HUES6 (cell line): ENCODE results near the gene RAB27A.
"Not testable (repeated sequence)": the region's sequence is repeated elsewhere in the genome, so short reads cannot be mapped to it uniquely, and the experiment has no call there.

Experiments used
- H3K27ac ChIP-seq: 2 replicates; pipeline ENCODE4 v1.7.0; 2013; ENCODE audit warnings: low read depth, mild to moderate bottlenecking, low read length, inconsistent platforms
- H3K27me3 ChIP-seq: 2 replicates; pipeline ENCODE4 v1.6.1; 2013; ENCODE audit warnings: low read length; ENCODE audit not compliant: control insufficient read depth, insufficient read depth
- H3K36me3 ChIP-seq: 2 replicates; pipeline ENCODE4 v1.6.1; 2013; ENCODE audit warnings: low read length; ENCODE audit not compliant: control insufficient read depth, insufficient read depth
- H3K4me1 ChIP-seq: 2 replicates; pipeline ENCODE4 v1.6.1; 2013; ENCODE audit warnings: low read length; ENCODE audit not compliant: control insufficient read depth, insufficient read depth
- H3K4me3 ChIP-seq: 2 replicates; pipeline ENCODE4 v1.5.1; 2013; ENCODE audit warnings: low read depth, low read length
- H3K9ac ChIP-seq: one replicate; pipeline ENCODE4 v1.6.1; 2013; ENCODE audit warnings: mild to moderate bottlenecking, low read length
- H3K9me3 ChIP-seq: 2 replicates; pipeline ENCODE4 v1.6.1; 2013; ENCODE audit warnings: low read depth, low read length; ENCODE audit not compliant: control insufficient read depth, insufficient read depth

RAB27A gene

DNA sequence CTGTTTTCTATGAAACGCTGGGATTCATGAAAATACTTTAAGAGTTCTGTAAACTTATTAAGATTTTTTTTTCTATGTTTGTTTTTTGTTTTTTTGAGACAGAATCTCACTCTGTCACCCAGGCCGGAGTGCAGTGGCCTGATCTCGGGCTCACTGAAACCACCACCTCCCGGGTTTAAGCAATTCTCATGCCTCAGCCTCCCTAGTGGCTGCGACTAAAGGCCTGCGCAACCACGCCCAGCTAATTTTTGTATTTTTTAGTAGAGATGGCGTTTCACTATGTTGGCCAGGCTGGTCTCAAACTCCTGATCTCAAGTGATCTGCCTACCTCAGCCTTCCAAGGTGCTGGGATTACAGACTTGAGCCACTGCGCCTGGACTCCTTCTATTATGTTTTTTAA is 39.7 kb downstream of the RAB27A start:
- not testable (repeated sequence) for H3K9me3 ChIP-seq, H3K36me3 ChIP-seq, H3K9ac ChIP-seq, H3K4me1 ChIP-seq, H3K27ac ChIP-seq, H3K27me3 ChIP-seq, H3K4me3 ChIP-seq

GRCh38 chr15:55248895-55249294 is 40.7 kb downstream of the RAB27A start:
- H3K9ac ChIP-seq, result no peak overlapping the region
- no peaks in the 10 kb centered on the region for H3K9me3 ChIP-seq
- no peaks in the 10 kb centered on the region for H3K27me3 ChIP-seq
- no peak overlapping the region for H3K4me3 ChIP-seq
- H3K36me3 ChIP-seq, result no peaks in the 10 kb centered on the region
- no peak overlapping the region for H3K27ac ChIP-seq
- 0 out of 2 replicates have a peak, but pooled peaks cover 4% of the 10 kb centered on the region for H3K4me1 ChIP-seq

DNA sequence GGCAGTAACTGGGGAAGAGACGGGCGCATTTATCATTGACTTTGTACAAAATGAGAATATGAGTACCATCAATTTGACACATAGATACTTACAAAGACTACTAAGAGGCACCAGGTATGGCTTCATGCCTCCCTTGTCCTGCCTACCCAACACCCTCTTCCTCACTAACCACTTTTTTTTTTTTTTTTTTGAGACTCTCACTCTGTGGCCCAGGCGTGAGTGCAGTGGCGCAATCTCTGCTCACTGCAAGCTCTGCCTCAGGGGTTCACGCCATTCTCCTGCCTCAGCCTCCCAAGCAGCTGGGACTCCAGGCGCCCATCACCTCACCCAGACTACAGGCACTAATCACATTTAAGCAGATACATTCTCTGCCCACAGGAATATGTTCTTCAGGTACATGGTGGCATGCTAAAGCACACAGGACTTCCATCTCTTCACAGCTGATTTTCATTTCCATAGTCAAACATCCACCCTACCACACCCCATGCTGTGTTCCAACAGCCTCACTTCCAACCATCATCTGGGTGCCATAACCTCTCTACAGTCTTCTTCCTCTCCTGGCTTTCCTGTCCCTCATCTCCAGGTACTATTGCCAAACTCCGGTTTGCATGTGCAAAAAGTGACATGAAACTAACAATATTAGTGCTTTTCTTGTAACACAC is 41.7 kb downstream of the RAB27A start:
- H3K27me3 ChIP-seq, result no peaks in the 10 kb centered on the region
- no peak overlapping the region for H3K4me3 ChIP-seq
- no peaks in the 10 kb centered on the region for H3K9me3 ChIP-seq
- 0 out of 2 replicates have a peak, but pooled peaks cover 4% of the 10 kb centered on the region for H3K4me1 ChIP-seq
- no peak overlapping the region for H3K27ac ChIP-seq
- no peaks in the 10 kb centered on the region for H3K36me3 ChIP-seq
- H3K9ac ChIP-seq, result no peak overlapping the region

- Histone ChIP-seq H3K4me1 (0 out of 2 replicates have a peak, but pooled peaks cover 4% of the 10 kb centered on the region), H3K9ac (no peak overlapping the region), H3K27me3 (no peaks in the 10 kb centered on the region), H3K4me3 (no peak overlapping the region), H3K27ac (no peak overlapping the region), H3K9me3 (no peaks in the 10 kb centered on the region), H3K36me3 (no peaks in the 10 kb centered on the region)
Observed at GRCh38 chr15:55247311-55247710, 42.3 kb downstream of the RAB27A start.

GRCh38 chr15:55246567-55246966 is 43.0 kb downstream of the RAB27A start:
- Histone ChIP-seq H3K36me3 (no peaks in the 10 kb centered on the region), H3K27me3 (no peaks in the 10 kb centered on the region), H3K4me1 (0 out of 2 replicates have a peak, but pooled peaks cover 4% of the 10 kb centered on the region), H3K27ac (no peak overlapping the region), H3K4me3 (no peak overlapping the region), H3K9me3 (no peaks in the 10 kb centered on the region), H3K9ac (no peak overlapping the region)

DNA sequence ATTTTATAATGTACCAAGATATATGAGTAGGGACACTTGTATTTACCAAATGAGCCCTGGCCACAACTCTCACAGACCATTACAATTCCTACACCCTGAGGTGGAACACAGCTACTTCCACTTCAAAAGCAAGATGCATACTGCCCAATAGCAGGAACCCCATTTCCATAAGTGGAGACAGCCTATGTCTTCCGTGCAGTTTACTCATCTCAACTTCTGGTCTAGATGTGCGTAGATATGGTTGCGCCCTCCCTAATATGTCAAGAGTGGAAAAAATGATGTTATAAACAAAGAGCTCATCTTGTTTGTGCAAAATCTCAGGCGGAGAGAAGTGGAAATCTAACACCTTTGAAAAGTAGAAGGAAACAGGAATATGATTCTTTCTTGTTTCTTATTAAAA is 44.6 kb downstream of the RAB27A start:
- H3K4me3 ChIP-seq, result no peak overlapping the region
- H3K27ac ChIP-seq, result no peak overlapping the region
- 0 out of 2 replicates have a peak, but pooled peaks cover 4% of the 10 kb centered on the region for H3K4me1 ChIP-seq

DNA sequence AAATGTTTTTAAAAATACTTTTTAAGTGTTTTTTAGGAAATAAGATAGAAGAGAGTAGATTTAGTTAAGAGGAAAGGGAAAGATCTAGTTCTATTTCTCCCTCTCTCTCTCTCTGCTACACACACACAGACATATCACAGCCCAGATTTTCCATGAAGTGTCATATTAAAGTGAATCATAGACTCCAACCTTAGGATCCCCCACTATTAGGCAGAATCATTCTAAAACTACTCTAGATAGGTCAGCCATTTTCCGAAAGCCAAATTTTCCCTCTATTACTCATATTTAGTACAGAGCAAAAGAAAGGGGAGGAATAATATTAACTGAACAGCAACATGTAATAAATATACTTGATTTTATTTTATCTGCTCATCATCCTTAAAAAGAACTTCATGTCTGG is 47.7 kb downstream of the RAB27A start:
- no peaks in the 10 kb centered on the region for H3K36me3 ChIP-seq
- no peak overlapping the region for H3K27ac ChIP-seq

More for the DNA sequence above, 44.6 kb downstream of the RAB27A start:
- Histone ChIP-seq H3K9me3 (no peaks in the 10 kb centered on the region), H3K27me3 (no peaks in the 10 kb centered on the region), H3K9ac (no peak overlapping the region), H3K36me3 (no peaks in the 10 kb centered on the region)

DNA sequence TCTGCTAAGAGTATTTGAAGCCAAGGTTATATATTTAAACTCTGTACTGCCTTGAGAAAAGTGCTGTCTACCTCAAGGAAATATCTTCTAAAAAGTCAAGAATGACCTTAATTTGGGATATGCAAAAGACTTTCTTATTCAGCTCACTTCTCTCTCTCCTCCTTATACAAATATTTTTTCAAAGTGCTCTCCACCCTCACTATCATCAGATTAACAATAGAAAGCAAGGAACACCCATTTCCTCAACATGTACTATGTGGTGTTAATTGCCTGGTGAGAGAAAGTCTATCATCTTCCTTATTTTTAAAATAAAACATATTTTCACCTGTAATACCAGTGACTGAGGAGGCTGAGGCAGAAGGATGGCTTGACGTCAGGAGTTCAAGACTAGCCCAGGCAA is 48.4 kb downstream of the RAB27A start:
- no peak overlapping the region for H3K27ac ChIP-seq
- H3K27me3 ChIP-seq, result no peaks in the 10 kb centered on the region
- H3K4me1 ChIP-seq, result no peaks in the 10 kb centered on the region
- H3K36me3 ChIP-seq, result no peaks in the 10 kb centered on the region
- H3K9me3 ChIP-seq, result no peaks in the 10 kb centered on the region
- no peak overlapping the region for H3K9ac ChIP-seq
- H3K4me3 ChIP-seq, result no peak overlapping the region

More for the DNA sequence above, 47.7 kb downstream of the RAB27A start:
- Histone ChIP-seq H3K4me3 (no peak overlapping the region), H3K9me3 (no peaks in the 10 kb centered on the region), H3K27me3 (no peaks in the 10 kb centered on the region), H3K9ac (no peak overlapping the region), H3K4me1 (no peaks in the 10 kb centered on the region)

DNA sequence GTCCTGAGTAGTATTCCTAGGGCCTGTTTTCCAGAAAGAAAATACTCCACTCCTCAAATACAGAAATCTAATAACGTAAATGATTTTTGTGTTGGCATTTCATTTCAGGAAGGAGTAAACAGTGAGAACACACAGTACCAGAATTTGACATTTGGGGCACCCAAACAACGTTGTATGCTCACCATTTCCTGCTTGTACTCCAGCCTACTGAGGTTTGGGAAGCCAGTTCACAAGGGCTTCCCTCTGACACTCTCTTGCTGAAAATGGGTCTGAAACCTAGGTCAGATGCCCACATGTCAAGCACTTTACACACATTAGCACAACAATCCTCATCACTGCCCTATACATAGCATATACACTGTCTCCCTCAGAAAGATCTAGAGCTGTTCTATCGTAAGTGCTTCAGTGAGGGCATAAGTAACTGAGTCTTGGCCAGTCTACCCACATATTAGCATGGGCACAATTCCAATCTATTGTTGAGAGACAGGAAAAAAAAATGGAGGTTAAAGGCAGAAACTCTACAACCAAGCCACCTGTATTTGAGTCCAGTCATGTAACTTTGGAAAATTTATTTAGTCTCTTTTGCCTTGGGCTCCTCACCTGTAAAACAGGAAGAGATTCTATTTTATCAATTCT is 49.4 kb downstream of the RAB27A start:
- Histone ChIP-seq H3K4me1 (no peaks in the 10 kb centered on the region), H3K36me3 (no peaks in the 10 kb centered on the region), H3K27me3 (no peaks in the 10 kb centered on the region), H3K4me3 (no peak overlapping the region), H3K9me3 (no peaks in the 10 kb centered on the region), H3K9ac (no peak overlapping the region), H3K27ac (no peak overlapping the region)

- Histone ChIP-seq H3K4me3 (no peak overlapping the region), H3K9ac (no peak overlapping the region), H3K9me3 (no peaks in the 10 kb centered on the region), H3K27ac (no peak overlapping the region), H3K27me3 (no peaks in the 10 kb centered on the region), H3K4me1 (no peaks in the 10 kb centered on the region), H3K36me3 (no peaks in the 10 kb centered on the region)
Observed at GRCh38 chr15:55239440-55240124, 50.0 kb downstream of the RAB27A start.

DNA sequence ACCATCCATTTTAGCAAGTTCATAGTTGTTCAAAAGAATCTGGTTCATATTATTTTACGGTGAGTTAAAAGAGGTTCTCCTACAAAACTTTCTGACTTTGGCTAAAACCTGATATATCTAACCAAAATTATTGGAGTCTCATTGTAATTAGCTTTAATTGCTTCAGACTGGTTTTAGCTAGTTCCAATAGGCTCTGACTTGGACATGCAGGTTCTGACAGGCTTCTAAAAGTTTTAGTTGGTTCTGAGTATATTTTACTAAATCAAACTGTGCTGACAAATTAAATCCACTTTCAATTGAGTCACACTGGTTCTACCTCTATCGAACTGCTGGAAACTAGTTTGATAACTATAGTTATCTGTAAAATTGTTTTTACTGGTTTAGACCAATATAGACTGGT is 50.7 kb downstream of the RAB27A start:
- Histone ChIP-seq H3K27ac (no peak overlapping the region), H3K9me3 (no peaks in the 10 kb centered on the region), H3K9ac (no peak overlapping the region), H3K4me1 (no peaks in the 10 kb centered on the region), H3K4me3 (no peak overlapping the region), H3K36me3 (no peaks in the 10 kb centered on the region), H3K27me3 (no peaks in the 10 kb centered on the region)
